ENCODE measurements around the gene LHFPL6.

Gene LHFPL6

GRCh38 chr13:39588384-39588783 lies 14.6 kb downstream of the LHFPL6 start:
- DNase-seq: no peak

GRCh38 chr13:39587939-39588338 lies 15.1 kb downstream of the LHFPL6 start:
- DNase-seq: no peak

- DNase-seq: no peak
These were observed 15.9 kb downstream of the LHFPL6 start for GRCh38 chr13:39586958-39587605.

GRCh38 chr13:39586151-39586550 lies 16.8 kb downstream of the LHFPL6 start:
- DNase-seq: no peak

- DNase-seq: no peak
These were observed 17.8 kb downstream of the LHFPL6 start for GRCh38 chr13:39585219-39585618.

GRCh38 chr13:39580881-39581575 lies 22.0 kb downstream of the LHFPL6 start:
- DNase-seq: no peak

GRCh38 chr13:39578821-39579291 lies 24.1 kb downstream of the LHFPL6 start:
- DNase-seq: no peak

- no peak for DNase-seq
These were observed 25.0 kb downstream of the LHFPL6 start for GRCh38 chr13:39577838-39578491.

- DNase-seq: no peak
These were observed 25.8 kb downstream of the LHFPL6 start for GRCh38 chr13:39577203-39577602.

- no peak for DNase-seq
These were observed 27.3 kb downstream of the LHFPL6 start for GRCh38 chr13:39575641-39576238.

- DNase-seq: no peak
These were observed 31.4 kb downstream of the LHFPL6 start for GRCh38 chr13:39571502-39572092.

- DNase-seq: no peak
These were observed 35.4 kb downstream of the LHFPL6 start for GRCh38 chr13:39567569-39567968.

- DNase-seq: no peak
These were observed 36.6 kb downstream of the LHFPL6 start for GRCh38 chr13:39566216-39566869.

- DNase-seq: no peak
These were observed 37.7 kb downstream of the LHFPL6 start for GRCh38 chr13:39565036-39565949.

- DNase-seq: no peak
These were observed 39.6 kb downstream of the LHFPL6 start for GRCh38 chr13:39563470-39563735.

GRCh38 chr13:39561971-39562370 lies 41.0 kb downstream of the LHFPL6 start:
- no peak for DNase-seq

- DNase-seq: no peak
These were observed 43.1 kb downstream of the LHFPL6 start for GRCh38 chr13:39559847-39560246.

- DNase-seq: no peak
These were observed 45.6 kb downstream of the LHFPL6 start for GRCh38 chr13:39557285-39557955.

- DNase-seq: no peak
These were observed 46.1 kb downstream of the LHFPL6 start for GRCh38 chr13:39556866-39557265.

GRCh38 chr13:39554371-39554770 lies 48.6 kb downstream of the LHFPL6 start:
- DNase-seq: no peak

- DNase-seq: no peak
These were observed 50.7 kb downstream of the LHFPL6 start for GRCh38 chr13:39552246-39552645.
